HCT116 (cell line): ENCODE data around the gene CRTC1. TPM values are rescaled to one million over a fixed set of nuclear protein-coding genes. Genes with fewer than 3 reads are reported as not detected.

Source experiments
- ATAC-seq: fragments of 200-7000 bp; cut with Tn5 transposase; 2 replicates; pipeline ENCODE4 v1.9.1; 2020; ENCODE audit warnings: mild to moderate bottlenecking, moderate library complexity
- BruUV-seq: library from RNA; stranded (reverse); fragments of 400-500 nt; replicated peaks from 2 replicates; lab custom pipeline; 2021; lab: Mats Ljungman, UMichigan
- CTCF ChIA-PET: fragments of 300-600 bp; sonication (Branson Sonifier 250); formaldehyde crosslinking; loops from one replicate; lab custom pipeline; 2021; ENCODE audit warnings: antibody characterized with exemption; lab: Charles Lee
- POLR2A ChIA-PET: fragments of 300-600, 350-600 bp; sonication (Branson Sonifier 250); formaldehyde crosslinking; loops from one replicate; lab custom pipeline; 2021; ENCODE audit warnings: antibody characterized with exemption; lab: Charles Lee
- RAD21 ChIA-PET, 2 experiments: fragments of 300-600 bp; sonication (Branson Sonifier 250); formaldehyde crosslinking; loops; one replicate each; lab custom pipeline; 2023; ENCODE audit warnings: low total read pairs in 2 of 2; ENCODE audit not compliant: uncharacterized antibody in 2 of 2, unreplicated experiment in 2 of 2, low non-redundant PET in 1 of 2; lab: Charles Lee
- DNase-seq: peaks from one replicate; pipeline ENCODE4 v3.0.0-alpha.2; 2010; ENCODE audit warnings: low read depth, low spot score
- H2AFZ ChIP-seq: fragments of 200-600 bp; shearing (Covaris generic), sonication (generic); 2 replicates; pipeline ENCODE4 v1.6.1; 2017; ENCODE audit warnings: low read depth, mixed run types, mixed read lengths, antibody characterized with exemption, low read length; ENCODE audit not compliant: poor library complexity, severe bottlenecking
- H3K27ac ChIP-seq: 2 replicates; pipeline ENCODE4 v1.5.1; 2012; ENCODE audit warnings: low read depth, low read length
- H3K27me3 ChIP-seq: fragments of 200-600 bp; sonication (generic); 2 replicates; pipeline ENCODE4 v1.6.1; 2016; ENCODE audit warnings: mixed run types, low read length, mixed read lengths; ENCODE audit not compliant: insufficient read depth
- H3K36me3 ChIP-seq, 2 experiments: fragments of 200-500 bp in 1 of 2; fragments of 200-600 bp in 1 of 2; sonication (Bioruptor generic) in 1 of 2; sonication (generic) in 1 of 2; 2 replicates each; pipeline versions ENCODE4 v1.5.1 to v1.6.1; 2014 to 2016; ENCODE audit warnings: low read length in 2 of 2, inconsistent platforms in 1 of 2, mixed read lengths in 1 of 2, mixed run types in 1 of 2; ENCODE audit not compliant: insufficient read depth in 2 of 2, control insufficient read depth in 1 of 2
- H3K4me1 ChIP-seq, 2 experiments: fragments of 200-600 bp in 1 of 2; sonication (generic) in 1 of 2; 2 replicates each; pipeline versions ENCODE4 v1.5.1 to v1.6.1; 2012 to 2017; ENCODE audit warnings: low read length in 2 of 2, inconsistent platforms in 1 of 2, mild to moderate bottlenecking in 1 of 2, mixed read lengths in 1 of 2, mixed run types in 1 of 2, moderate library complexity in 1 of 2; ENCODE audit not compliant: insufficient read depth in 2 of 2, control insufficient read depth in 1 of 2
- H3K4me2 ChIP-seq: fragments of 200-600 bp; sonication (generic); 2 replicates; pipeline ENCODE4 v1.6.1; 2017; ENCODE audit warnings: mixed run types, low read length, mixed read lengths
- H3K4me3 ChIP-seq, 2 experiments: fragments of 200-600 bp in 1 of 2; sonication (generic) in 1 of 2; replicated peaks in 1 of 2; 2 replicates each; pipeline ENCODE4 v1.5.1; 2011 to 2016; ENCODE audit warnings: low read length in 2 of 2, control low read depth in 1 of 2, low read depth in 1 of 2, mild to moderate bottlenecking in 1 of 2, mixed read lengths in 1 of 2, mixed run types in 1 of 2
- H3K79me2 ChIP-seq: fragments of 200-600 bp; sonication (generic); 2 replicates; pipeline ENCODE4 v1.6.1; 2017; ENCODE audit warnings: mild to moderate bottlenecking, mixed run types, low read length, moderate library complexity, mixed read lengths; ENCODE audit not compliant: insufficient read depth
- H3K9ac ChIP-seq: fragments of 200-600 bp; sonication (generic); 2 replicates; pipeline ENCODE4 v1.6.1; 2016; ENCODE audit warnings: low read length, mixed read lengths
- H3K9me2 ChIP-seq: fragments of 200-600 bp; sonication (generic), shearing (Covaris generic); 2 replicates; pipeline ENCODE4 v1.6.1; 2017; ENCODE audit warnings: mixed run types, mild to moderate bottlenecking, moderate library complexity; ENCODE audit not compliant: insufficient read depth
- H3K9me3 ChIP-seq, 2 experiments: fragments of 200-500 bp in 1 of 2; fragments of 200-600 bp in 1 of 2; sonication (Bioruptor generic) in 1 of 2; sonication (generic) in 1 of 2; 2 replicates each; pipeline ENCODE4 v1.6.1; 2014 to 2017; ENCODE audit warnings: low read length in 2 of 2, mixed read lengths in 2 of 2, inconsistent platforms in 1 of 2, low read depth in 1 of 2, mild to moderate bottlenecking in 1 of 2, mixed run types in 1 of 2, moderate library complexity in 1 of 2; ENCODE audit not compliant: control insufficient read depth in 1 of 2, insufficient read depth in 1 of 2
- H4K20me1 ChIP-seq: fragments of 200-600 bp; sonication (generic), shearing (Covaris generic); 2 replicates; pipeline ENCODE4 v1.6.1; 2017; ENCODE audit warnings: mixed run types, mild to moderate bottlenecking, moderate library complexity; ENCODE audit not compliant: insufficient read depth
- EGR1 ChIP-seq: IDR thresholded peaks from 2 replicates; pipeline ENCODE4 v1.6.1; 2012; ENCODE audit warnings: low read depth
- EZH2 ChIP-seq: fragments of 200-600 bp; sonication (generic); IDR thresholded peaks from 2 replicates; pipeline ENCODE4 v1.6.1; 2017; ENCODE audit warnings: antibody characterized with exemption, mixed run types
- EZH2phosphoT487 ChIP-seq: fragments of 200-600 bp; IDR thresholded peaks from 2 replicates; pipeline ENCODE4 v1.6.1; 2018; ENCODE audit warnings: antibody characterized with exemption, borderline replicate concordance
- FOSL1 ChIP-seq: IDR thresholded peaks from 2 replicates; pipeline ENCODE4 v1.6.1; 2012; ENCODE audit warnings: low read depth
- POLR2A ChIP-seq: IDR thresholded peaks from 2 replicates; pipeline ENCODE4 v1.7.0; 2011; ENCODE audit warnings: borderline replicate concordance; ENCODE audit not compliant: insufficient read depth, insufficient read length; ENCODE audit errors: extremely low read depth
- POLR2AphosphoS5 ChIP-seq: IDR thresholded peaks from 2 replicates; pipeline ENCODE4 v1.6.1; 2011; ENCODE audit warnings: mild to moderate bottlenecking, low read depth, low read length, moderate library complexity
- RAD21 ChIP-seq: IDR thresholded peaks from 2 replicates; pipeline ENCODE4 v1.6.1; 2012; ENCODE audit warnings: low read depth, mild to moderate bottlenecking
- SIN3A ChIP-seq: IDR thresholded peaks from 2 replicates; pipeline ENCODE4 v1.6.1; 2012; ENCODE audit warnings: low read depth
- YY1 ChIP-seq: IDR thresholded peaks from 2 replicates; pipeline ENCODE4 v1.6.1; 2011; ENCODE audit warnings: low read length, low read depth, moderate library complexity, mild to moderate bottlenecking; ENCODE audit not compliant: insufficient replicate concordance; ENCODE audit errors: extremely low read depth
- ZFX ChIP-seq: fragments of 450-650 bp; IDR thresholded peaks from 2 replicates; pipeline ENCODE4 v1.6.1; 2017
- ZNF274 ChIP-seq: fragments of 200-500 bp; sonication (Bioruptor generic); IDR thresholded peaks from 2 replicates; pipeline ENCODE4 v1.6.1; 2014; ENCODE audit warnings: mild to moderate bottlenecking, low read depth, low read length, inconsistent platforms
- intact Hi-C: fragments of 100-400 bp; cut with micrococcal nuclease; formaldehyde crosslinking; loops from 2 replicates; pipeline ENCODE4 v1.10.0; 2022
- total RNA-seq: library from RNA; stranded (reverse); gene quantifications from one replicate; pipeline ENCODE4 v1.2.1, GENCODE V29; 2021; ENCODE audit not compliant: unreplicated experiment
- TF ChIP-seq, protein P1 (sequence below): IDR thresholded peaks from 2 replicates; pipeline ENCODE4 v1.6.1; 2012; ENCODE audit warnings: low read depth
- TF ChIP-seq, protein P2 (sequence below): IDR thresholded peaks from 2 replicates; pipeline ENCODE4 v1.6.1; 2012
- TF ChIP-seq, protein P3 (sequence below): IDR thresholded peaks from 2 replicates; pipeline ENCODE4 v1.6.1; 2012
- TF ChIP-seq, protein P4 (sequence below), 3 experiments: fragments of 200-600 bp in 1 of 3; sonication (generic) in 1 of 3; IDR thresholded peaks in 2 of 3; conservative IDR thresholded peaks in 1 of 3; 2 replicates each; pipeline ENCODE4 v1.5.1; 2012 to 2017; ENCODE audit warnings: low read depth in 2 of 3, low read length in 2 of 3, antibody characterized with exemption in 1 of 3, borderline replicate concordance in 1 of 3, control low read depth in 1 of 3, mild to moderate bottlenecking in 1 of 3, mixed read lengths in 1 of 3, mixed run types in 1 of 3, moderate library complexity in 1 of 3; ENCODE audit not compliant: insufficient read depth in 1 of 3
- TF ChIP-seq, protein P5 (sequence below): IDR thresholded peaks from 2 replicates; pipeline ENCODE4 v1.6.1; 2011; ENCODE audit warnings: mild to moderate bottlenecking, low read length, moderate library complexity; ENCODE audit not compliant: insufficient replicate concordance; ENCODE audit errors: extremely low read depth

CRTC1 gene
- total RNA-seq, 1 experiment from 2014 or later, result 14.9 TPM

DNA sequence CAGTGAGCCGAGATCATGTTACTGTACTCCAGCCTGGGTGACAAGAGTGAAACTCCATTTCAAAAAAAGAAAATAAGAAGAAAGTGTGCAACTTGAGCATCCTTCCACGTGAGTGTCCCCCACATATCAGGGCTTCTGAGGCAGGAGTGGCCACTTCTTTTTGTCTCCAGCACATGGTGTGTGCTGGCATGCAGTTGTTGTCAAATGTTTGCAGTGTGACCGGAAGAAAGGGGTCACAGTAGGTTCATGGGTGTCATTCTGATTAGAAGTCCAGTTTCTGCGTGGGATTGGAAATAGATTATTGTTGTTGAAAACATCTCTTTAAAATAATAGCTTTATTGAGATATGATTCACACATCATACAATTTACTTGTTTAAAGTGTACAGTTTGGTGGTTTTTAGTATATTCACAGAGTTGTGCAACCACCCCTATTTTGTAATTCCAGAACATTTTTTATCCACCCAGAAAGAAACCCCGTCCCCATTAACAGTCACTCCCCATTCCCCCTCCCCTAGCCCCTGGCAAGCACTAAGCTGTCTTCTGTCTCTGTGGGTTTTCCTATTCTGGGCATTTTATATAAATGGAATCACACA lies 2.2 kb downstream of the CRTC1 start:
- DNase-seq, result no peak
- no peaks in the 10 kb centered on the region for H4K20me1 ChIP-seq
- no peaks in the 10 kb centered on the region for H3K36me3 ChIP-seq
- no peak overlapping the region for H3K4me2 ChIP-seq
- intact Hi-C loops, result no loop called here
- H3K4me1 ChIP-seq, result peaks cover 11 to 31% of the 10 kb centered on the region in 2 experiments
- H2AFZ ChIP-seq, result no peak overlapping the region
- no peaks in the 10 kb centered on the region for H3K9me3 ChIP-seq
- BruUV-seq, result no TSS peak
- no peaks in the 10 kb centered on the region for H3K9me2 ChIP-seq
- peaks cover 24% of the 10 kb centered on the region for H3K79me2 ChIP-seq
- H3K4me3 ChIP-seq, result no peak overlapping the region
- H3K27me3 ChIP-seq, result no peaks in the 10 kb centered on the region
- no peak for ATAC-seq
- ChIA-PET POLR2A (no interaction called here), RAD21 (no interaction called here), CTCF (interaction anchor here (1.3 kb wide), 1 partner anchor 96 kb away, joined by 3 read pairs; no protein-coding TSS in a partner anchor)
- no peak for TF ChIP-seq ZNF274
- no peak for TF ChIP-seq YY1
- TF ChIP-seq POLR2AphosphoS5, result no peak
- TF ChIP-seq ZFX, result no peak
- no peak for TF ChIP-seq EZH2
- TF ChIP-seq RAD21, result no peak
- TF ChIP-seq, protein P1, sequence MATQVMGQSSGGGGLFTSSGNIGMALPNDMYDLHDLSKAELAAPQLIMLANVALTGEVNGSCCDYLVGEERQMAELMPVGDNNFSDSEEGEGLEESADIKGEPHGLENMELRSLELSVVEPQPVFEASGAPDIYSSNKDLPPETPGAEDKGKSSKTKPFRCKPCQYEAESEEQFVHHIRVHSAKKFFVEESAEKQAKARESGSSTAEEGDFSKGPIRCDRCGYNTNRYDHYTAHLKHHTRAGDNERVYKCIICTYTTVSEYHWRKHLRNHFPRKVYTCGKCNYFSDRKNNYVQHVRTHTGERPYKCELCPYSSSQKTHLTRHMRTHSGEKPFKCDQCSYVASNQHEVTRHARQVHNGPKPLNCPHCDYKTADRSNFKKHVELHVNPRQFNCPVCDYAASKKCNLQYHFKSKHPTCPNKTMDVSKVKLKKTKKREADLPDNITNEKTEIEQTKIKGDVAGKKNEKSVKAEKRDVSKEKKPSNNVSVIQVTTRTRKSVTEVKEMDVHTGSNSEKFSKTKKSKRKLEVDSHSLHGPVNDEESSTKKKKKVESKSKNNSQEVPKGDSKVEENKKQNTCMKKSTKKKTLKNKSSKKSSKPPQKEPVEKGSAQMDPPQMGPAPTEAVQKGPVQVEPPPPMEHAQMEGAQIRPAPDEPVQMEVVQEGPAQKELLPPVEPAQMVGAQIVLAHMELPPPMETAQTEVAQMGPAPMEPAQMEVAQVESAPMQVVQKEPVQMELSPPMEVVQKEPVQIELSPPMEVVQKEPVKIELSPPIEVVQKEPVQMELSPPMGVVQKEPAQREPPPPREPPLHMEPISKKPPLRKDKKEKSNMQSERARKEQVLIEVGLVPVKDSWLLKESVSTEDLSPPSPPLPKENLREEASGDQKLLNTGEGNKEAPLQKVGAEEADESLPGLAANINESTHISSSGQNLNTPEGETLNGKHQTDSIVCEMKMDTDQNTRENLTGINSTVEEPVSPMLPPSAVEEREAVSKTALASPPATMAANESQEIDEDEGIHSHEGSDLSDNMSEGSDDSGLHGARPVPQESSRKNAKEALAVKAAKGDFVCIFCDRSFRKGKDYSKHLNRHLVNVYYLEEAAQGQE, result no peak
- TF ChIP-seq POLR2A, result no peak
- TF ChIP-seq SIN3A, result no peak
- TF ChIP-seq, protein P2, sequence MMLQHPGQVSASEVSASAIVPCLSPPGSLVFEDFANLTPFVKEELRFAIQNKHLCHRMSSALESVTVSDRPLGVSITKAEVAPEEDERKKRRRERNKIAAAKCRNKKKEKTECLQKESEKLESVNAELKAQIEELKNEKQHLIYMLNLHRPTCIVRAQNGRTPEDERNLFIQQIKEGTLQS, result no peak
- TF ChIP-seq, protein P3, sequence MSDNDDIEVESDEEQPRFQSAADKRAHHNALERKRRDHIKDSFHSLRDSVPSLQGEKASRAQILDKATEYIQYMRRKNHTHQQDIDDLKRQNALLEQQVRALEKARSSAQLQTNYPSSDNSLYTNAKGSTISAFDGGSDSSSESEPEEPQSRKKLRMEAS, result no peak
- TF ChIP-seq, protein P4, sequence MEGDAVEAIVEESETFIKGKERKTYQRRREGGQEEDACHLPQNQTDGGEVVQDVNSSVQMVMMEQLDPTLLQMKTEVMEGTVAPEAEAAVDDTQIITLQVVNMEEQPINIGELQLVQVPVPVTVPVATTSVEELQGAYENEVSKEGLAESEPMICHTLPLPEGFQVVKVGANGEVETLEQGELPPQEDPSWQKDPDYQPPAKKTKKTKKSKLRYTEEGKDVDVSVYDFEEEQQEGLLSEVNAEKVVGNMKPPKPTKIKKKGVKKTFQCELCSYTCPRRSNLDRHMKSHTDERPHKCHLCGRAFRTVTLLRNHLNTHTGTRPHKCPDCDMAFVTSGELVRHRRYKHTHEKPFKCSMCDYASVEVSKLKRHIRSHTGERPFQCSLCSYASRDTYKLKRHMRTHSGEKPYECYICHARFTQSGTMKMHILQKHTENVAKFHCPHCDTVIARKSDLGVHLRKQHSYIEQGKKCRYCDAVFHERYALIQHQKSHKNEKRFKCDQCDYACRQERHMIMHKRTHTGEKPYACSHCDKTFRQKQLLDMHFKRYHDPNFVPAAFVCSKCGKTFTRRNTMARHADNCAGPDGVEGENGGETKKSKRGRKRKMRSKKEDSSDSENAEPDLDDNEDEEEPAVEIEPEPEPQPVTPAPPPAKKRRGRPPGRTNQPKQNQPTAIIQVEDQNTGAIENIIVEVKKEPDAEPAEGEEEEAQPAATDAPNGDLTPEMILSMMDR (IDR thresholded peaks at IDR 0.05 in 2 of 3, conservative IDR thresholded peaks at IDR 0.05 in 1 of 3; ENCODE audit: borderline replicate concordance in 1 of 3, insufficient read depth in 1 of 3, low read depth in 2 of 3, low read length in 2 of 3), result no peak
- TF ChIP-seq EGR1, result no peak
- TF ChIP-seq FOSL1, result no peak
- TF ChIP-seq, protein P5, sequence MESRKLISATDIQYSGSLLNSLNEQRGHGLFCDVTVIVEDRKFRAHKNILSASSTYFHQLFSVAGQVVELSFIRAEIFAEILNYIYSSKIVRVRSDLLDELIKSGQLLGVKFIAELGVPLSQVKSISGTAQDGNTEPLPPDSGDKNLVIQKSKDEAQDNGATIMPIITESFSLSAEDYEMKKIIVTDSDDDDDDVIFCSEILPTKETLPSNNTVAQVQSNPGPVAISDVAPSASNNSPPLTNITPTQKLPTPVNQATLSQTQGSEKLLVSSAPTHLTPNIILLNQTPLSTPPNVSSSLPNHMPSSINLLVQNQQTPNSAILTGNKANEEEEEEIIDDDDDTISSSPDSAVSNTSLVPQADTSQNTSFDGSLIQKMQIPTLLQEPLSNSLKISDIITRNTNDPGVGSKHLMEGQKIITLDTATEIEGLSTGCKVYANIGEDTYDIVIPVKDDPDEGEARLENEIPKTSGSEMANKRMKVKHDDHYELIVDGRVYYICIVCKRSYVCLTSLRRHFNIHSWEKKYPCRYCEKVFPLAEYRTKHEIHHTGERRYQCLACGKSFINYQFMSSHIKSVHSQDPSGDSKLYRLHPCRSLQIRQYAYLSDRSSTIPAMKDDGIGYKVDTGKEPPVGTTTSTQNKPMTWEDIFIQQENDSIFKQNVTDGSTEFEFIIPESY, result no peak
- TF ChIP-seq EZH2phosphoT487, result no peak
- no peak overlapping the region for H3K27ac ChIP-seq
- no peak overlapping the region for H3K9ac ChIP-seq
